NCI-H2227 (cell line): Measurements from ENCODE around the gene SNTB2.
"Not testable (repeated sequence)": the region's sequence is repeated elsewhere in the genome, so short reads cannot be mapped to it uniquely, and the experiment has no call there.

Experiments used
- DNase-seq: peaks from one replicate; lab custom pipeline; 2025; ENCODE audit not compliant: unreplicated experiment; lab: John Stamatoyannopoulos, UW

SNTB2 gene

DNA sequence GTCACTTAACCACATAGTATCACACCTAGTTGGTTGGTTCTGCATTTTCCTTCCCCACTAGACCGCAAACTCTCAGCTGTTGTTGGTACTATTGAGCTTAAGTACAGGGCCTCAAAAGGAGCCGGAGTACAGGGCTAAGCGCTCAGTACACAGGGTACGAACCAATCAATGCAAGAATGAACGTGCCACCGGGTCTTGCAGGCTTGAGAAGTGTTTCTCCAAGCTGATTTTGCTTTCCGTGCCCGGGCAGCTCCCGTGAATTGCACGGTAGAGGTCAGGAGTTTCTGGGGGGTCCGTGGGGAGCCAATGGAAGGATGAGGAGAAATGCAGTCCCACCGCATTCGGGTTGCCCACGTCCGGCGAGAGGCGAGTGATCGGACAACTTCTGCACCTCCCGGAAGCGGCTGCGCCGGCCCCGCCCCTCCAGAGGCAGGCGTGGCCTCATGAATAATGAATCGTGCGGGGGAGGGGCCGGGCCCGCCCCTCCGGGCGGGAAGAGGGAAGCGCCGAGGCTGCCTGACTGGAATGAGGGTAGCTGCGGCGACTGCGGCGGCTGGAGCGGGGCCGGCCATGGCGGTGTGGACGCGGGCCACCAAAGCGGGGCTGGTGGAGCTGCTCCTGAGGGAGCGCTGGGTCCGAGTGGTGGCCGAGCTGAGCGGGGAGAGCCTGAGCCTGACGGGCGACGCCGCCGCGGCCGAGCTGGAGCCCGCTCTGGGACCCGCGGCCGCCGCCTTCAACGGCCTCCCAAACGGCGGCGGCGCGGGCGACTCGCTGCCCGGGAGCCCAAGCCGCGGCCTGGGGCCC, at the start of gene SNTB2:
Gene SNTB2, plus strand, starts transcription at position 523 of the 804 bp plus-strand sequence. Its CDS starts 3 bp downstream, at position 526.
- DNase-seq = peak; percentile 91

DNA sequence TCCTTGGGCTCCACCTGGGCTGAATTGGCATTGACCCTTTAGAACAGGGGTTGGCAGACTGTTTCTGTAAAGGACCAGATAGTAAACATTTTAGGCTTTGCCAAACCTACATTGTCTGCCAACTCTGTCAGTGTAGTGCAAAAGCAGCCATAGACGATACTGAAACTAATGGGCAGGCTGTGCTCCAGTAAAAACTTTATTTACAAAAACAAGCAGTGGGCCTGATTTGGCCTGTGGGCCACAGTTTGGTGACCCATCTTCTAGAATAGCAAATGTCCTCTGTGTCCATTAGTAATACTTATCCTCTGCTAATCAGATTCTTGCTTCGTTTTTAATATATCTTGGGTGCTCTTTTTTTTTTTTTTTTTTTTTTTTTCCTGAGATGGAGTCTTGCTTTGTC, 48.4 kb upstream of the SNTB2 start:
- no peak for DNase-seq

DNA sequence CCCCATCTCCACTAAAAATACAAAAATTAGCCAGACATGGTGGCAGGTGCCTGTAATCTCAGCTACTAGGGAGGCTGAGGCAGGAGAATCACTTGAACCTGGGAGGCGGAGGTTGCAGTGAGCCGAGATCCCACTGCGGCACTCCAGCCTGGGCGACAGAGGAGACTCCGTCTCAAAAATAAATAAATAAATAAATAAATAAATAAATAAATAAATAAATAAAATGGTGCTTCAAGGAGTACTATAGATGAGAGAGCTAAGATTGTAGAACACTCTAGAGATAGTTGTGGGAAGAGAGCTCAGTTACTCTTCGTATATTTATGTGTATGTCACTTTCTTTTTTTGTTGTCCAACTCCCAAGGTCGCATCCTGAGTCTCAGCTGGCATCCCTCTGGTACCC, 47.5 kb upstream of the SNTB2 start:
- DNase-seq = not testable (repeated sequence)

DNA sequence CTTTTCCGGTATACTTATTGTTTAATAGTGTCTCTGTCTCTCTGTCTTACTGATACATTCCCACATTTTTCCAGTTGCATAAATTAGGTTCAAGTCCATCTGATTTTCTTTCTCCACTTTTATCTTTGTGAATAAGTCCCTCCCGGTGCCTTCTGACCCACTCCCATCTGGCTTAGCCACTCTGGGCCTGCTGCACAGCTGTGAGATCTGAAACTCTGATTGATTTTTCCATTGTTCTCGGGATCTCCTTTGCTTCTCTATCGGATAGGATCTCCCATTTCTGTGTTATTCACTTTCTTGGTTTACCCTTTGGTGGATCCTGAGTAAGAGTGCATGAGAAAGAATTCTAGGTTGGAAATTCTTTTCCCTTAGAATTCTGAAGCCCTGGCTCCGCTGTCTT, 46.0 kb upstream of the SNTB2 start:
- no peak for DNase-seq

- DNase-seq = no peak
Observed at GRCh38 chr16:69141936-69142335, 45.0 kb upstream of the SNTB2 start.

GRCh38 chr16:69143116-69143515, 43.8 kb upstream of the SNTB2 start:
- DNase-seq = peak; percentile 75

- DNase-seq = no peak
Observed at GRCh38 chr16:69145658-69146057, 41.3 kb upstream of the SNTB2 start.

DNA sequence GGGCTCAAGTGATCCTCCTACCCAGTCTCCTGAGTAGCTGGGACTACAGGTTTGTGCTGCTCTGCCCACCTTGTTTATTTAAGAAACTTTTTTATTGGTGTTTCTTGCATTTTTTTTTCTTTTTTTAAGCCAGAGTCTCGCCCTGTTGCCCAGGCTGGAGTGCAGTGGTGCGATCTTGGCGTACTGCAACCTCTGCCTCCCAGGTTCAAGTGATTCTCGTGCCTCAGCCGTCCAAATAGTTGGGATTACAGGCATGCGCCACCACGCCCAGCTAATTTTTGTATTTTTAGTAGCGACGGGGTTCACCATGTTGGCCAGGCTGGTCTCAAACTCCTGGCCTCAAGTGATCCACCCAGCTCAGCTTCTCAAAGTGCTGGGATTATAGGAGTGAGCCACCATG, 37.3 kb upstream of the SNTB2 start:
- not testable (repeated sequence) for DNase-seq

DNA sequence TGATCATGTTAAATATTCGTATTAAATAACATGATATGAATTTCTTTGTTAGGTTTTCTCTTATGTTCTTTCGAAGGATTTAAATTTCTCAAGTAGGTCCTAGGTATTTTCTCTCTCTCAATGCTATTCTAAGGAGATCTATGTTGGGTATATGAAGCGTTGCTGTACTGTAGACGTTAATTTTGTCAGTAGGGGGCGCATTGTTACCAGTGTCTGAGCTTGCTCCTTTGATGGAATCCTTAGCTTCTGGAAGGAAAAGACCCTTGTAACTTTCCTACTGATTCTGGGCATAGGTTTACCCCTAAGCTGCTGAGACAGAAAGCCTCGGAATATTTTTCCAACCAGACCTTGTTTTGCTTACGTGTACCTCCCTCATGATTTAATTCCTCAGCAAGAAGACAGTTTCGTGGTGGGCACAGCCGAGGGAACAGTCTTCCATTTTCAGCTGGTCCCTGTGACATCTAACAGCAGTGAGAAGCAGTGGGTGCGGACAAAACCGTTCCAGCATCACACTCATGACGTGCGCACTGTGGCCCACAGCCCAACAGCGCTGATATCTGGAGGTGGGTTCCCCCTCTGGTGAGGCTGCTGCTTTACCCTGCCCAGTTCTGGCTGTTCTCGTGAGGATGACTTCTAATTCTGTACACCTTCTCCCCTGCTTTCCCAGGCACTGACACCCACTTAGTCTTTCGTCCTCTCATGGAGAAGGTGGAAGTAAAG, 36.7 kb upstream of the SNTB2 start:
- DNase-seq = peak; percentile 76

DNA sequence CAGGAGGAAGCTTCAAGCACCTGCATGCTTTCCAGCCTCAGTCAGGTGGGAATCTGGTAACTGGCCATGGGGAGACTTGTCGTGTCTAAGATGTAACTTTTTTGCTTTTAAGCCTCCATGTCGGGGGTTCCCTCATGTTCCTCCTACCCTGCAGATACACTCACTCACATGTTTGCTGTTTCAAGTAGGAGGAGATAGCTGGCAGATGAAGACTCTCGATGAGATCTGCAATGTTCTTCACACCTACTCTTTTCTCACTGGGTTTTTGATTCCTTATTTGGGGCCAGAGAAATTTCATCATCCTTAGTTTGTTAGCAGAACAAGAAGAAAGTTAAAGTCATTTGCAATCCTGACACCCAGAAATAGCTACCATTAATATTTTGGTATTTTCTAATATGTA, 29.8 kb upstream of the SNTB2 start:
- DNase-seq = no peak

- DNase-seq = no peak
Observed at GRCh38 chr16:69160192-69160591, 26.8 kb upstream of the SNTB2 start.

DNA sequence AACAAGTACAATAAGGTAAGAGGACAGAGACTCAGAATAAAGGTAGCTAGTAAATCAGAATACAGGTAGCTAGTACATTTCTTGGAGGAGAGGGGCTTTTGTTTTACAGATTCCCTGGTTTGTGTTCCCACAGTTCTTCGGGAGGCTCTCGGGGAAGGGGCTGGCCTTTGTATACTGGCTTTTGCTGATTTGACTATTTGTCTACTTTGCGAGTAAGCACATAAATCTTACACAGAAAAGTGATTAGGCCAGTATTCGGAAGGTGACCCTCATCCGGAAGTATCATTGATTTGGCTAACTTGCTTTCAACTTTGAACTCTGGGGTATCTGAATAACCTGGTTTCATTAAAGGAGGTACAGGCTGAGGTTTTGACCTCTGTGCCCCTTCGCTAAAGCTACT, 21.4 kb upstream of the SNTB2 start:
- DNase-seq = no peak

- DNase-seq = peak; percentile 26
Observed at GRCh38 chr16:69166221-69166833, 20.6 kb upstream of the SNTB2 start.

- DNase-seq = no peak
Observed at GRCh38 chr16:69166946-69167930, 19.7 kb upstream of the SNTB2 start.

GRCh38 chr16:69169051-69169450, 17.9 kb upstream of the SNTB2 start:
- DNase-seq = no peak

DNA sequence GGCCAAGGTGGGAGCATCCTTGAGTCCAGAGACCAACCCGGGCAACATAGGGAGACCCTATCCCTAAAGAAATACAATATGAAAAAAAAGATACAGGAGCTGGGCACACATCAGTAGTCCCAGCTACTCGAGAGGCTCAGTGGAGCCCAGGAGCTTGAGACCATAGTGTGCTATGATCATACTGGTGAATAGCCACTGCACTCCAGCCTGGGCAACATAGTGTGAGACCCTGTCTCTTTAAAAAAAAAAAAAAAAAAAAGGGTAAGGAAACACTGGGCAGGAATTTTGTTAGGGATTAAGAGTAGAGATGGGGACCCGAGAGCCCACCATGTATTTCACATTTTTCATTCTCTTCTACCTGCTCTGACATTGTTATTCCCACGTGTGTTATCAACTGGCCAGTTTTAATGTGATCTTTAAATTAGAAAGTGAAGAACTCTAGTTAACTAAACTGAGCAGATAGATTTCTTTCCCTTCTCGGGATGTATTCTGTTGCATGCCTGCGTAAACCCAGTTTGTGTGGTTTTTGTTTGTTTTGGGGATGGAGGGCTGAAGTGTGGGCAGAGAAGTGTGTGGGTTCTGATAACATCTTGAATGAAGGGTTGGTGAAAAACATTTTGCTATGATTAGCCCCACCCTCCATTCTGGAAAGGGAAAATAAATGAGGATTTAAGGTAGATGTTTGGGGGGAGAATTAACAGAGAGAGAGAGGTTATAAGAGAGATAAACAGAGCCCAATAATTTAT, 17.2 kb upstream of the SNTB2 start:
- DNase-seq = no peak

- DNase-seq = no peak
Observed at GRCh38 chr16:69171325-69172084, 15.5 kb upstream of the SNTB2 start.

DNA sequence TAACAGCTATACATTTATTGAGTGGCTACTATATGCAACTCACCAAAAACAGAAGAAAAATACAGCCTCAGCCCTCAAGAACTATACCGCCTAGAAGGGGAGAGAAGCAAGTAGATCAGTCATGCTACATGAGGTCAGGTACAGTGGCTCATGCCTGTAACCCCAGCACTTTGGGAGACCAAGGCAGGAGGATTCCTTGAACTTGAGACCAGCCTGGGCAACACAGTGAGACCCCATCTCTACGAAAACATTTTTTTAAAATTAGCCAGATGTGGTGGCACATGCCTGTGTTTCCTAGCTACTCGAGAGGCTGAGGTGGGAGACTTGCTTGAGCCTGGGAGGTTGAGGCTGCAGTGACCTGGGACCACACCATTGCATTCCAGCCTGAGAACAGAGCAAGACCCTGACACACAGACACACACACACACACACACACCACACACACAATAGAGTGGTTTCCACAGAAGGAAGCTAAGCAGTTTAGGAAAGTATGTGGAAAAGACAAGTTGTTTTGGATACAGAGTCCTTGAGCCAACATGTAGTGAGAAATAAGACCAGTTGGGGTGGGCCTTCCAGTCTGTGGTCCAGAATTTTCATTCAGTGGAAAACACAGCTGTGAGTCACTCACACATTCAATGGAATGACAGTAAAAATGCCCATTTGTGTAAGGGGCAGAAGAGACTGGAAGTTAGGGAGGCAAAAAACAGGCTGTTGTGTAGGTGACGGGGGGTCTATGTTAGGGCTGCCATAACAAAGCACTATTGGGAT, 10.7 kb upstream of the SNTB2 start:
- DNase-seq = no peak
